ENCODE measurements around the gene EIF3A.
"Not testable (repeated sequence)": the region's sequence is repeated elsewhere in the genome, so short reads cannot be mapped to it uniquely, and the experiment has no call there.

Gene EIF3A

GRCh38 chr10:119080521-119081259 is at the start of gene EIF3A:
Gene EIF3A, minus strand, starts transcription at chr10:119080817. Its CDS starts 141 bp downstream, at chr10:119080676.
- Mint-ChIP-seq H3K4me3 (peak within 1 kb of the TSS; percentile 98), H3K27me3 (no peaks in the 10 kb centered on the region), H3K27ac (peak within 1 kb of the TSS; percentile 97), H3K9me3 (no peaks in the 10 kb centered on the region), H3K4me1 (ENCODE audit: low read depth) (peaks cover 33% of the 10 kb centered on the region), H3K36me3 (ENCODE audit: low read depth) (peaks cover 53% of the 10 kb centered on the region)
- DNase-seq: peak; percentile 95

- Mint-ChIP-seq H3K9me3 (no peaks in the 10 kb centered on the region), H3K27ac (no peak overlapping the region), H3K4me3 (no peak overlapping the region), H3K4me1 (ENCODE audit: low read depth) (peaks cover 51% of the 10 kb centered on the region), H3K36me3 (ENCODE audit: low read depth) (peaks cover 80% of the 10 kb centered on the region), H3K27me3 (no peaks in the 10 kb centered on the region)
- no peak for DNase-seq
Observed at GRCh38 chr10:119129721-119130120, 49.1 kb upstream of the EIF3A start.

GRCh38 chr10:119125942-119126341 is 45.3 kb upstream of the EIF3A start:
- no peak overlapping the region for H3K27ac Mint-ChIP-seq
- no peak for DNase-seq
- H3K36me3 Mint-ChIP-seq (ENCODE audit: low read depth): peaks cover 73% of the 10 kb centered on the region
- peaks cover 17% of the 10 kb centered on the region for H3K4me1 Mint-ChIP-seq (ENCODE audit: low read depth)
- H3K4me3 Mint-ChIP-seq: no peak overlapping the region
- no peaks in the 10 kb centered on the region for H3K27me3 Mint-ChIP-seq
- no peaks in the 10 kb centered on the region for H3K9me3 Mint-ChIP-seq

GRCh38 chr10:119120875-119121274 is 40.3 kb upstream of the EIF3A start:
- H3K4me3 Mint-ChIP-seq: no peak overlapping the region
- H3K27me3 Mint-ChIP-seq: no peaks in the 10 kb centered on the region
- DNase-seq: no peak
- peaks cover 76% of the 10 kb centered on the region for H3K36me3 Mint-ChIP-seq (ENCODE audit: low read depth)
- H3K27ac Mint-ChIP-seq: no peak overlapping the region
- H3K4me1 Mint-ChIP-seq (ENCODE audit: low read depth): peaks cover 9% of the 10 kb centered on the region
- no peaks in the 10 kb centered on the region for H3K9me3 Mint-ChIP-seq

GRCh38 chr10:119120413-119120867 is 39.8 kb upstream of the EIF3A start:
- Mint-ChIP-seq H3K9me3 (no peaks in the 10 kb centered on the region), H3K4me1 (ENCODE audit: low read depth) (peaks cover 9% of the 10 kb centered on the region), H3K27me3 (no peaks in the 10 kb centered on the region), H3K27ac (no peak overlapping the region), H3K36me3 (ENCODE audit: low read depth) (peaks cover 73% of the 10 kb centered on the region), H3K4me3 (no peak overlapping the region)
- no peak for DNase-seq

DNA sequence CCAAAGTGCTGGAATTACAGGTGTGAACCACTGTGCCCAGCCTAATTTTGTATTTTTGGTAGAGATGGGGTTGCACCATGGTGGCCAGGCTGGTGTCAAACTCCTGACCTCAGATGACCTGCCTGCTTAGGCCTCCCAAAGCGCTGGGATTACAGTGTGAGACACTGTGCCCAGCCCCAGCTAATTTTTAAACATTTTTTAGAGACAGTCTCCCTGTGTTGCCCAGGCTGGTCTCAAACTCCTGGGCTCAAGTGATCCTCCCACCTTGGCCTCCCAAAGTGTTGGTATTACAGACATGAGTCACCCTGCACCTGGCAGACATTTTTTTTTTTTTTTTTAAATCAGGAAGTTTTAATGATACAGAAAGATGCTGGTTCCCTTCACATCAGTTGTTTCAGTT is 38.8 kb upstream of the EIF3A start:
- Mint-ChIP-seq H3K36me3 (ENCODE audit: low read depth) (peaks cover 72% of the 10 kb centered on the region), H3K4me1 (ENCODE audit: low read depth) (peaks cover 9% of the 10 kb centered on the region), H3K27me3 (no peaks in the 10 kb centered on the region), H3K27ac (peak overlapping the region; percentile 33), H3K4me3 (no peak overlapping the region), H3K9me3 (no peaks in the 10 kb centered on the region)
- DNase-seq: no peak

GRCh38 chr10:119118231-119118630 is 37.6 kb upstream of the EIF3A start:
- Mint-ChIP-seq H3K36me3 (ENCODE audit: low read depth) (peaks cover 80% of the 10 kb centered on the region), H3K4me3 (no peak overlapping the region), H3K27ac (no peak overlapping the region), H3K9me3 (no peaks in the 10 kb centered on the region), H3K27me3 (no peaks in the 10 kb centered on the region), H3K4me1 (ENCODE audit: low read depth) (peaks cover 9% of the 10 kb centered on the region)
- no peak for DNase-seq

GRCh38 chr10:119116326-119116951 is 35.8 kb upstream of the EIF3A start:
- DNase-seq: no peak
- peaks cover 9% of the 10 kb centered on the region for H3K4me1 Mint-ChIP-seq (ENCODE audit: low read depth)
- no peaks in the 10 kb centered on the region for H3K27me3 Mint-ChIP-seq
- no peak overlapping the region for H3K4me3 Mint-ChIP-seq
- H3K27ac Mint-ChIP-seq: no peak overlapping the region
- no peaks in the 10 kb centered on the region for H3K9me3 Mint-ChIP-seq
- H3K36me3 Mint-ChIP-seq (ENCODE audit: low read depth): peaks cover 78% of the 10 kb centered on the region

DNA sequence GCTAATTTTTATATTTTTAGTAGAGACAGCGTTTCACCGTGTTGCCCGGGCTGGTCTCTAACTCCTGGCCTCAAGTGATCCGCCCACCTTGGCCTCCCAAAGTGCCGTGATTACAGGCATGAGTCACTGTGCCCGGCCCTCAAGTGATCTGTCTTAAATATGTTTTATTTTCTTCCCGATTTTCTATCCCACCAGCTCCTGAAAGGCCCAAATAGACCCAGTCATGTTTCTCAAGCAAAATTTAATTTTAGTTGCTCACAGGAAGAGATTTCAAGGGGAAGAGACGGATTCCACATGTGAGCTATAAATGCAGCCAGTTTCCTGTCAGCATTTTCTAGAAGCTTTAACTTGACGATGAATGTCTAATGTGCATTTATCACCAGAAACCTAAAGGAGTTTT is 35.3 kb upstream of the EIF3A start:
- Mint-ChIP-seq H3K4me3 (no peak overlapping the region), H3K9me3 (no peaks in the 10 kb centered on the region), H3K4me1 (ENCODE audit: low read depth) (peaks cover 9% of the 10 kb centered on the region), H3K27me3 (no peaks in the 10 kb centered on the region), H3K36me3 (ENCODE audit: low read depth) (peaks cover 78% of the 10 kb centered on the region), H3K27ac (no peak overlapping the region)
- DNase-seq: no peak

DNA sequence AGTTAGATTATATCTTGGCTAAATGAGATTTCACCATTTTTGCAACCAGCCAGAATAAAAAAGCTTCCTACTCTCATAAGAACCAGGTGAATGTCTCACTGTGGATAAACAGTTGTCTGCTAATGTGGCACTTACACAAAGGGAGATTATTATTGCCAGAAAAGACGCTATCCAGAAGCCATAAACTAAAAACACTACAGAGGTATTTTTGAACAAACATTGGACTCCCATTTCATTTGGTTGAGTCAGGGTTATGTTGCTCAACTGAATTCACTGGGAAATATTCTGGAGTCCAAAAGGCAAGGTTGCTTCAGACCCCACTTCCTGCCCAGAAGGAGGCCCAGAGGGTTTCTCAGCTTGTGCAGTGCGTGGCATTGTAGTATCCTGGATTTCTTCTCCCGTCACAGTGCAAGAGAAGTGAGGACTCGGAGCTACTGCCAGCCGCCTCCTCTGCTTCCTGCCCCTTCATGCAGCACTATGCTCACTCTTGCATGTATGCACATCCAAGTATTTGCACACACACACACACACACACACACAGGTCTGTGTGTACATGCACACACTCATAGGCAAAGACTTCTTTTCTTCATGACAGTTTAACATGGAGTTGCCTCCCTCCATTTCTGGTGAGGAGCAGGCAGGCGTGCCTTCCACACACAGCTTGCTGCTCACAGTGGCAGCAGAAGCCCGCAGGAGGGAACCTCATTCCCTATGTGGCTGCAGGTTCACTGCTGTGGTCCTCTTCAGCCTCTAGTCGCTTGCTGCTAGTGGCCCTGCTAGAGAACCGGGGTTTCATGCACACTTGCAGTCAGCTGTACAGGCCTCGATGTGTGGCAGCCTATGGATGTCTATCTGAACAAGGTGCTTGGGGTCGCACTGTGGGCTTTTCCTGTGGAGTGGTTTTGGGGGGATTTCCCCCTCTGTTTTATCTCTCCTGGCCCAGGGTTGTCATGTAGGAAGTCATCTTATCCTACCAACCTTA is 33.4 kb upstream of the EIF3A start:
- no peaks in the 10 kb centered on the region for H3K4me1 Mint-ChIP-seq (ENCODE audit: low read depth)
- H3K9me3 Mint-ChIP-seq: no peaks in the 10 kb centered on the region
- H3K36me3 Mint-ChIP-seq (ENCODE audit: low read depth): peaks cover 72% of the 10 kb centered on the region
- no peak overlapping the region for H3K27ac Mint-ChIP-seq
- DNase-seq: no peak
- H3K4me3 Mint-ChIP-seq: no peak overlapping the region
- no peaks in the 10 kb centered on the region for H3K27me3 Mint-ChIP-seq

- Mint-ChIP-seq H3K4me3 (no peak overlapping the region), H3K27ac (no peak overlapping the region), H3K27me3 (no peaks in the 10 kb centered on the region), H3K9me3 (no peaks in the 10 kb centered on the region), H3K36me3 (ENCODE audit: low read depth) (peaks cover 65% of the 10 kb centered on the region), H3K4me1 (ENCODE audit: low read depth) (peaks cover 2% of the 10 kb centered on the region)
- DNase-seq: no peak
Observed at GRCh38 chr10:119112056-119112455, 31.4 kb upstream of the EIF3A start.

DNA sequence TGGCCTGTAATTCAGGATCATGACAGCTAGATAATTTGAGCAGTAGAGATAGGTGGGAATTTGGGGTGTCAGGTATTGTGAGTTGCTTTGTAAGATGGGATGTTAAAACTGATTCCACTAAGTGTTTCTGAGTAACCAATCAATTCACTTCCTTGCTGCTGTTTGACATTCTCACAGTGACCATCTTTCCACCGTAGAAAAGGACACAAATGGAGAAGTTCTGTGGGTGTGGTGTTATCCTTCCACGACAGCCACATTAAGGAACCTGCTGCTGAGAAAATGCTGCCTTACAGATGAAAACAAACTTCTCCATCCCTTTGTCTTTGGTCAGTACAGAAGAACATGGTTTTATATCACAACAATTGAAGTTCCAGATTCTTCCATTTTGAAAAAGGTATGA is 27.2 kb upstream of the EIF3A start:
- not testable (repeated sequence) for H3K27ac Mint-ChIP-seq, H3K27me3 Mint-ChIP-seq, H3K4me3 Mint-ChIP-seq, DNase-seq, H3K9me3 Mint-ChIP-seq
- Mint-ChIP-seq H3K36me3 (ENCODE audit: low read depth) (peaks cover 36% of the 10 kb centered on the region), H3K4me1 (ENCODE audit: low read depth) (peaks cover 11% of the 10 kb centered on the region)

DNA sequence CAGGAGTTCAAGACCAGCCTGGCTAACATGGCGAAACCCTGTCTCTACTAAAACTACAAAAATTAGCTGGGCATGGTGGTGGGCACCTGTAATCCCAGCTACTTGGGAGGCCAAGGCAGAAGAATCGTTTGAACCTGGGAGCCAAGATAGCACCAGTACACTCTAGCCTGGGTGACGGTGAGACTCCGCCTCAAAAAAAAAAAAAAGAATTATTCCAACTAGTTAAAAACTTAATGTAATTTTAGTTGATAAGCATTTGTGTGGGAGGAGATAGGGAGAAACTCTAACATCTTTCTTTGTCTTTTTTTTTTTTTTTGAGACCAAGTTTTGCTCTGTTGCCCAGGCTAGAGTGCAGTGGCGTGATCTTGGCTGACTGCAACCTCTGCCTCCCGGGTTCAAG is 26.5 kb upstream of the EIF3A start:
- DNase-seq, H3K4me3 Mint-ChIP-seq, H3K27me3 Mint-ChIP-seq, H3K9me3 Mint-ChIP-seq, H3K27ac Mint-ChIP-seq: not testable (repeated sequence)
- H3K4me1 Mint-ChIP-seq (ENCODE audit: low read depth): peaks cover 11% of the 10 kb centered on the region
- peaks cover 29% of the 10 kb centered on the region for H3K36me3 Mint-ChIP-seq (ENCODE audit: low read depth)

GRCh38 chr10:119105899-119106298 is 25.3 kb upstream of the EIF3A start:
- Mint-ChIP-seq H3K36me3 (ENCODE audit: low read depth) (peaks cover 21% of the 10 kb centered on the region), H3K4me3 (peak overlapping the region; percentile 79), H3K4me1 (ENCODE audit: low read depth) (peaks cover 11% of the 10 kb centered on the region)
- not testable (repeated sequence) for H3K27ac Mint-ChIP-seq, H3K27me3 Mint-ChIP-seq, DNase-seq, H3K9me3 Mint-ChIP-seq

All from activated T-cell treated with anti-CD3 and anti-CD28 coated beads, Interleukin-2, amount 50 U/mL, for 24 hours (primary cell).